Neural progenitor cell (in vitro differentiated cells): ENCODE results near the gene BCL2L2. TPM values are rescaled to one million over a fixed set of nuclear protein-coding genes. Genes with fewer than 3 reads are reported as not detected.
A peak's percentile ranks its signal among the peaks of the same experiment; 100 is the strongest.

ENCODE experiments used
- DNase-seq: peaks from one replicate; pipeline ENCODE4 v3.0.0-alpha.2; 2016; ENCODE audit warnings: low spot score
- H2AFZ ChIP-seq: fragments of 200-600 bp; sonication (generic); replicated peaks from 2 replicates; pipeline ENCODE4 v1.6.1; 2016; ENCODE audit warnings: antibody characterized with exemption
- H3F3A ChIP-seq: fragments of 200-600 bp; sonication (generic); 2 replicates; pipeline ENCODE4 v1.6.1; 2016; ENCODE audit warnings: antibody characterized with exemption, low read depth
- H3K27ac ChIP-seq: fragments of 200-600 bp; sonication (generic); 2 replicates; pipeline ENCODE4 v1.5.1; 2016; ENCODE audit warnings: mild to moderate bottlenecking
- H3K27me3 ChIP-seq: fragments of 200-600 bp; sonication (generic); 2 replicates; pipeline ENCODE4 v1.6.1; 2016; ENCODE audit warnings: mild to moderate bottlenecking, moderate library complexity
- H3K36me3 ChIP-seq: fragments of 200-600 bp; sonication (generic); 2 replicates; pipeline ENCODE4 v1.5.1; 2016
- H3K4me1 ChIP-seq: fragments of 200-600 bp; sonication (generic); 2 replicates; pipeline ENCODE4 v1.6.1; 2016; ENCODE audit warnings: mixed run types
- H3K4me2 ChIP-seq: fragments of 200-600 bp; sonication (generic); 2 replicates; pipeline ENCODE4 v1.6.1; 2016
- H3K4me3 ChIP-seq: fragments of 200-600 bp; sonication (generic); 2 replicates; pipeline ENCODE4 v1.5.1; 2016
- H3K79me2 ChIP-seq: fragments of 200-600 bp; sonication (generic); 2 replicates; pipeline ENCODE4 v1.6.1; 2016; ENCODE audit warnings: low read depth
- H3K9ac ChIP-seq: fragments of 200-600 bp; sonication (generic); 2 replicates; pipeline ENCODE4 v1.6.1; 2016
- H3K9me3 ChIP-seq: fragments of 200-600 bp; sonication (generic); 2 replicates; pipeline ENCODE4 v1.5.1; 2016; ENCODE audit warnings: low read depth
- H4K20me1 ChIP-seq: fragments of 200-600 bp; sonication (generic); 2 replicates; pipeline ENCODE4 v1.6.1; 2016; ENCODE audit warnings: low read depth
- H3K27ac Mint-ChIP-seq: 3 replicates; pipeline ENCODE4 v1.8.0; 2021; ENCODE audit warnings: mixed read lengths
- H3K27me3 Mint-ChIP-seq: 2 replicates; pipeline ENCODE4 v1.8.0; 2022; ENCODE audit warnings: low read depth, mild to moderate bottlenecking, inconsistent platforms, moderate library complexity, mixed read lengths; ENCODE audit not compliant: insufficient read depth
- H3K36me3 Mint-ChIP-seq: 3 replicates; pipeline ENCODE4 v1.8.0; 2021; ENCODE audit warnings: mixed read lengths
- H3K4me1 Mint-ChIP-seq: 3 replicates; pipeline ENCODE4 v1.8.0; 2021; ENCODE audit warnings: mixed read lengths
- H3K4me3 Mint-ChIP-seq: 3 replicates; pipeline ENCODE4 v1.8.0; 2021; ENCODE audit warnings: mild to moderate bottlenecking, moderate library complexity, mixed read lengths
- H3K9me3 Mint-ChIP-seq: 3 replicates; pipeline ENCODE4 v1.8.0; 2020; ENCODE audit warnings: mixed read lengths
- CTCF ChIP-seq: fragments of 200-600 bp; sonication (generic); IDR thresholded peaks from 2 replicates; pipeline ENCODE4 v1.5.1; 2017; ENCODE audit warnings: antibody characterized with exemption, mild to moderate bottlenecking
- EZH2 ChIP-seq: fragments of 200-600 bp; sonication (generic); IDR thresholded peaks from 2 replicates; pipeline ENCODE4 v1.6.1; 2017; ENCODE audit warnings: antibody characterized with exemption, mild to moderate bottlenecking, moderate library complexity
- EZH2phosphoT487 ChIP-seq: fragments of 200-600 bp; sonication (generic); IDR thresholded peaks from 2 replicates; pipeline ENCODE4 v1.6.1; 2017; ENCODE audit warnings: antibody characterized with exemption
- total RNA-seq: library from RNA; depleted of rRNA; stranded (reverse); fragments of >200 nt; gene quantifications from 2 replicates; pipeline ENCODE4 v1.2.3, GENCODE V29; 2015; ENCODE audit warnings: low replicate concordance

Gene BCL2L2
- total RNA-seq, 1 donor from 2014 or later = 14.9 TPM

- peaks cover 3% of the 10 kb centered on the region for H3K79me2 ChIP-seq
- peaks cover 23% of the 10 kb centered on the region for H3K36me3 Mint-ChIP-seq
- H3K27ac Mint-ChIP-seq = no peak overlapping the region
- H4K20me1 ChIP-seq = peaks cover 9% of the 10 kb centered on the region
- DNase-seq = no peak
- peaks cover 5% of the 10 kb centered on the region for H3K4me1 ChIP-seq
- H3K27ac ChIP-seq = no peak overlapping the region
- TF ChIP-seq CTCF = no peak
- no peak for TF ChIP-seq EZH2
- TF ChIP-seq EZH2phosphoT487 = no peak
- no peak overlapping the region for H3K4me2 ChIP-seq
- H3K9me3 Mint-ChIP-seq = peaks cover 8% of the 10 kb centered on the region
- no peak overlapping the region for H3K4me3 ChIP-seq
- no peaks in the 10 kb centered on the region for H3K9me3 ChIP-seq
- no peaks in the 10 kb centered on the region for H3K36me3 ChIP-seq
- peaks cover 10% of the 10 kb centered on the region for H3F3A ChIP-seq
- H3K27me3 ChIP-seq = peaks cover 9% of the 10 kb centered on the region
- no peak overlapping the region for H3K9ac ChIP-seq
- peaks cover 11% of the 10 kb centered on the region for H3K27me3 Mint-ChIP-seq
- peaks cover 16% of the 10 kb centered on the region for H3K4me1 Mint-ChIP-seq
- peak overlapping the region; percentile 70 for H3K4me3 Mint-ChIP-seq
- H2AFZ ChIP-seq = no peak overlapping the region
These were observed 41.0 kb downstream of the BCL2L2 start for GRCh38 chr14:23347406-23348296.

GRCh38 chr14:23348297-23348655 lies 41.6 kb downstream of the BCL2L2 start:
- no peak overlapping the region for H3K9ac ChIP-seq
- peaks cover 15% of the 10 kb centered on the region for H3F3A ChIP-seq
- no peak overlapping the region for H3K4me3 ChIP-seq
- no peak overlapping the region for H3K27ac Mint-ChIP-seq
- peaks cover 5% of the 10 kb centered on the region for H3K4me1 ChIP-seq
- no peak overlapping the region for H3K4me2 ChIP-seq
- peaks cover 15% of the 10 kb centered on the region for H3K27me3 Mint-ChIP-seq
- peaks cover 3% of the 10 kb centered on the region for H3K79me2 ChIP-seq
- peaks cover 22% of the 10 kb centered on the region for H3K4me1 Mint-ChIP-seq
- no peak for TF ChIP-seq CTCF
- TF ChIP-seq EZH2 = no peak
- TF ChIP-seq EZH2phosphoT487 = no peak
- H4K20me1 ChIP-seq = peaks cover 9% of the 10 kb centered on the region
- peaks cover 8% of the 10 kb centered on the region for H3K9me3 Mint-ChIP-seq
- H3K9me3 ChIP-seq = no peaks in the 10 kb centered on the region
- peaks cover 9% of the 10 kb centered on the region for H3K27me3 ChIP-seq
- DNase-seq = no peak
- no peak overlapping the region for H3K27ac ChIP-seq
- H3K36me3 Mint-ChIP-seq = peaks cover 23% of the 10 kb centered on the region
- no peak overlapping the region for H3K4me3 Mint-ChIP-seq
- no peaks in the 10 kb centered on the region for H3K36me3 ChIP-seq
- H2AFZ ChIP-seq = no peak overlapping the region

- Histone ChIP-seq H4K20me1 (peaks cover 9% of the 10 kb centered on the region), H3K9me3 (no peaks in the 10 kb centered on the region), H3K36me3 (no peaks in the 10 kb centered on the region), H3K4me1 (peaks cover 5% of the 10 kb centered on the region), H3K4me2 (no peak overlapping the region), H3K27ac (no peak overlapping the region), H2AFZ (no peak overlapping the region), H3K4me3 (no peak overlapping the region), H3F3A (peaks cover 23% of the 10 kb centered on the region), H3K79me2 (peaks cover 3% of the 10 kb centered on the region), H3K27me3 (peaks cover 9% of the 10 kb centered on the region), H3K9ac (no peak overlapping the region)
- Mint-ChIP-seq H3K27ac (peak overlapping the region; percentile 10), H3K4me3 (peak overlapping the region; percentile 2), H3K4me1 (peaks cover 24% of the 10 kb centered on the region), H3K9me3 (peaks cover 8% of the 10 kb centered on the region), H3K27me3 (peaks cover 19% of the 10 kb centered on the region), H3K36me3 (peaks cover 23% of the 10 kb centered on the region)
- no peak for TF ChIP-seq EZH2phosphoT487
- TF ChIP-seq EZH2 = no peak
- no peak for TF ChIP-seq CTCF
- DNase-seq = no peak
These were observed 42.7 kb downstream of the BCL2L2 start for GRCh38 chr14:23349156-23349845.
